Neural cell (in vitro differentiated cells): ENCODE measurements around the gene BMP7. TPM values are rescaled to one million over a fixed set of nuclear protein-coding genes. Genes with fewer than 3 reads are reported as not detected.

Source experiments
- H2AFZ ChIP-seq: fragments of 200-600, 300-800 bp; sonication (generic), shearing (Covaris generic); 2 replicates; pipeline ENCODE4 v1.6.0; 2014; ENCODE audit warnings: low read depth, mild to moderate bottlenecking, antibody characterized with exemption, low read length, moderate library complexity
- H3F3A ChIP-seq: fragments of 200-600 bp; shearing (Covaris generic); 2 replicates; pipeline ENCODE4 v1.6.1; 2016; ENCODE audit warnings: mild to moderate bottlenecking, moderate library complexity, mixed read lengths, antibody characterized with exemption, low read length; ENCODE audit not compliant: insufficient read depth, poor library complexity, severe bottlenecking
- H3K27ac ChIP-seq: fragments of 200-600, 300-800 bp; sonication (generic), shearing (Covaris generic); 2 replicates; pipeline ENCODE4 v1.5.1; 2014; ENCODE audit warnings: mild to moderate bottlenecking, low read length, moderate library complexity
- H3K27me3 ChIP-seq: fragments of 300-800, 200-600 bp; sonication (generic), shearing (Covaris generic); 2 replicates; pipeline ENCODE4 v1.6.0; 2014; ENCODE audit warnings: mild to moderate bottlenecking, low read depth, low read length, moderate library complexity; ENCODE audit not compliant: insufficient read depth
- H3K36me3 ChIP-seq: fragments of 300-800, 200-600 bp; sonication (generic), shearing (Covaris generic); 2 replicates; pipeline ENCODE4 v1.5.1; 2014; ENCODE audit warnings: mild to moderate bottlenecking, antibody characterized with exemption, low read length, moderate library complexity; ENCODE audit not compliant: insufficient read depth
- H3K4me2 ChIP-seq: fragments of 300-800, 200-600 bp; sonication (generic), shearing (Covaris generic); 2 replicates; pipeline ENCODE4 v1.6.0; 2014; ENCODE audit warnings: mild to moderate bottlenecking, low read length
- H3K4me3 ChIP-seq: fragments of 300-800, 200-600 bp; sonication (generic), shearing (Covaris generic); 2 replicates; pipeline ENCODE4 v1.5.1; 2014; ENCODE audit warnings: mild to moderate bottlenecking, low read length, moderate library complexity
- H3K79me2 ChIP-seq: fragments of 200-600 bp; shearing (Covaris generic); replicated peaks from 2 replicates; pipeline ENCODE4 v1.6.0; 2014; ENCODE audit warnings: mild to moderate bottlenecking, low read length, moderate library complexity; ENCODE audit not compliant: insufficient read depth
- H3K9ac ChIP-seq: fragments of 300-800, 200-600 bp; sonication (generic), shearing (Covaris generic); 2 replicates; pipeline ENCODE4 v1.6.1; 2016; ENCODE audit warnings: mild to moderate bottlenecking, low read length, mixed read lengths
- H3K9me2 ChIP-seq: fragments of 200-600 bp; shearing (Covaris generic); 2 replicates; pipeline ENCODE4 v1.6.1; 2016; ENCODE audit warnings: mild to moderate bottlenecking, low read length, mixed read lengths; ENCODE audit not compliant: insufficient read depth
- H3K9me3 ChIP-seq: fragments of 200-600, 300-800 bp; sonication (generic), shearing (Covaris generic); 2 replicates; pipeline ENCODE4 v1.6.1; 2016; ENCODE audit warnings: mild to moderate bottlenecking, mixed run types, low read length, moderate library complexity, mixed read lengths
- H4K20me1 ChIP-seq: fragments of 200-600 bp; shearing (Covaris generic); 2 replicates; pipeline ENCODE4 v1.6.1; 2016; ENCODE audit warnings: mild to moderate bottlenecking, mixed run types; ENCODE audit not compliant: insufficient read depth
- EP300 ChIP-seq: fragments of 450-650 bp; conservative IDR thresholded peaks from 2 replicates; pipeline ENCODE4 v1.6.1; 2014; ENCODE audit warnings: antibody characterized with exemption, mild to moderate bottlenecking, moderate library complexity; ENCODE audit not compliant: poor library complexity, severe bottlenecking
- EZH2 ChIP-seq: fragments of 200-600, 300-800 bp; shearing (Covaris generic), sonication (generic); IDR thresholded peaks from 2 replicates; pipeline ENCODE4 v1.6.1; 2014; ENCODE audit warnings: antibody characterized with exemption, low read length, borderline replicate concordance, mild to moderate bottlenecking; ENCODE audit not compliant: insufficient read depth, poor library complexity, severe bottlenecking
- MXI1 ChIP-seq: fragments of 450-650 bp; conservative IDR thresholded peaks from 2 replicates; pipeline ENCODE4 v1.6.1; 2014; ENCODE audit warnings: antibody characterized with exemption, mild to moderate bottlenecking; ENCODE audit not compliant: poor library complexity, severe bottlenecking
- POLR2AphosphoS5 ChIP-seq: IDR thresholded peaks from 2 replicates; pipeline ENCODE4 v1.6.1; 2012
- RAD21 ChIP-seq: fragments of 450-650 bp; conservative IDR thresholded peaks from 2 replicates; pipeline ENCODE4 v1.6.1; 2014; ENCODE audit warnings: antibody characterized with exemption, mild to moderate bottlenecking, moderate library complexity
- SMC3 ChIP-seq: fragments of 450-650 bp; conservative IDR thresholded peaks from 2 replicates; pipeline ENCODE4 v1.6.1; 2014; ENCODE audit warnings: antibody characterized with exemption, mild to moderate bottlenecking, moderate library complexity; ENCODE audit not compliant: poor library complexity
- TAF1 ChIP-seq: IDR thresholded peaks from 2 replicates; pipeline ENCODE4 v1.6.1; 2012; ENCODE audit warnings: low read depth
- polyA plus RNA-seq: library from polyadenylated mRNA; depleted of rRNA; stranded (reverse); fragments of >200 nt; gene quantifications from 2 replicates; pipeline ENCODE4 v1.2.3, GENCODE V29; 2014
- TF ChIP-seq, protein P1 (sequence below): IDR thresholded peaks from 2 replicates; pipeline ENCODE4 v1.6.1; 2012; ENCODE audit warnings: borderline replicate concordance
- TF ChIP-seq, protein P2 (sequence below): fragments of 450-650 bp; IDR thresholded peaks from 2 replicates; pipeline ENCODE4 v1.5.1; 2014; ENCODE audit warnings: antibody characterized with exemption, mild to moderate bottlenecking, moderate library complexity; ENCODE audit not compliant: poor library complexity, severe bottlenecking

BMP7 gene
- polyA plus RNA-seq, 1 donor from 2014 or later, result 3.6 TPM

GRCh38 chr20:57291694-57292093 is 25.3 kb upstream of the BMP7 start:
- Histone ChIP-seq H3K27ac (no peak overlapping the region), H3K9me3 (no peaks in the 10 kb centered on the region), H3K9ac (no peak overlapping the region), H3K27me3 (peaks cover 6% of the 10 kb centered on the region), H3K4me2 (no peak overlapping the region), H3K79me2 (no peaks in the 10 kb centered on the region), H3F3A (no peaks in the 10 kb centered on the region), H3K4me3 (no peak overlapping the region), H3K36me3 (no peaks in the 10 kb centered on the region), H3K9me2 (no peaks in the 10 kb centered on the region), H4K20me1 (no peaks in the 10 kb centered on the region), H2AFZ (no peak overlapping the region)
- TF ChIP-seq TAF1 (no peak), RAD21 (no peak), EZH2 (no peak), MXI1 (no peak), SMC3 (no peak), EP300 (no peak), POLR2AphosphoS5 (no peak)
- TF ChIP-seq, protein P1, sequence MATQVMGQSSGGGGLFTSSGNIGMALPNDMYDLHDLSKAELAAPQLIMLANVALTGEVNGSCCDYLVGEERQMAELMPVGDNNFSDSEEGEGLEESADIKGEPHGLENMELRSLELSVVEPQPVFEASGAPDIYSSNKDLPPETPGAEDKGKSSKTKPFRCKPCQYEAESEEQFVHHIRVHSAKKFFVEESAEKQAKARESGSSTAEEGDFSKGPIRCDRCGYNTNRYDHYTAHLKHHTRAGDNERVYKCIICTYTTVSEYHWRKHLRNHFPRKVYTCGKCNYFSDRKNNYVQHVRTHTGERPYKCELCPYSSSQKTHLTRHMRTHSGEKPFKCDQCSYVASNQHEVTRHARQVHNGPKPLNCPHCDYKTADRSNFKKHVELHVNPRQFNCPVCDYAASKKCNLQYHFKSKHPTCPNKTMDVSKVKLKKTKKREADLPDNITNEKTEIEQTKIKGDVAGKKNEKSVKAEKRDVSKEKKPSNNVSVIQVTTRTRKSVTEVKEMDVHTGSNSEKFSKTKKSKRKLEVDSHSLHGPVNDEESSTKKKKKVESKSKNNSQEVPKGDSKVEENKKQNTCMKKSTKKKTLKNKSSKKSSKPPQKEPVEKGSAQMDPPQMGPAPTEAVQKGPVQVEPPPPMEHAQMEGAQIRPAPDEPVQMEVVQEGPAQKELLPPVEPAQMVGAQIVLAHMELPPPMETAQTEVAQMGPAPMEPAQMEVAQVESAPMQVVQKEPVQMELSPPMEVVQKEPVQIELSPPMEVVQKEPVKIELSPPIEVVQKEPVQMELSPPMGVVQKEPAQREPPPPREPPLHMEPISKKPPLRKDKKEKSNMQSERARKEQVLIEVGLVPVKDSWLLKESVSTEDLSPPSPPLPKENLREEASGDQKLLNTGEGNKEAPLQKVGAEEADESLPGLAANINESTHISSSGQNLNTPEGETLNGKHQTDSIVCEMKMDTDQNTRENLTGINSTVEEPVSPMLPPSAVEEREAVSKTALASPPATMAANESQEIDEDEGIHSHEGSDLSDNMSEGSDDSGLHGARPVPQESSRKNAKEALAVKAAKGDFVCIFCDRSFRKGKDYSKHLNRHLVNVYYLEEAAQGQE, result no peak
- TF ChIP-seq, protein P2, sequence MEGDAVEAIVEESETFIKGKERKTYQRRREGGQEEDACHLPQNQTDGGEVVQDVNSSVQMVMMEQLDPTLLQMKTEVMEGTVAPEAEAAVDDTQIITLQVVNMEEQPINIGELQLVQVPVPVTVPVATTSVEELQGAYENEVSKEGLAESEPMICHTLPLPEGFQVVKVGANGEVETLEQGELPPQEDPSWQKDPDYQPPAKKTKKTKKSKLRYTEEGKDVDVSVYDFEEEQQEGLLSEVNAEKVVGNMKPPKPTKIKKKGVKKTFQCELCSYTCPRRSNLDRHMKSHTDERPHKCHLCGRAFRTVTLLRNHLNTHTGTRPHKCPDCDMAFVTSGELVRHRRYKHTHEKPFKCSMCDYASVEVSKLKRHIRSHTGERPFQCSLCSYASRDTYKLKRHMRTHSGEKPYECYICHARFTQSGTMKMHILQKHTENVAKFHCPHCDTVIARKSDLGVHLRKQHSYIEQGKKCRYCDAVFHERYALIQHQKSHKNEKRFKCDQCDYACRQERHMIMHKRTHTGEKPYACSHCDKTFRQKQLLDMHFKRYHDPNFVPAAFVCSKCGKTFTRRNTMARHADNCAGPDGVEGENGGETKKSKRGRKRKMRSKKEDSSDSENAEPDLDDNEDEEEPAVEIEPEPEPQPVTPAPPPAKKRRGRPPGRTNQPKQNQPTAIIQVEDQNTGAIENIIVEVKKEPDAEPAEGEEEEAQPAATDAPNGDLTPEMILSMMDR, result no peak

GRCh38 chr20:57291003-57291402 is 24.6 kb upstream of the BMP7 start:
- Histone ChIP-seq H3K27ac (no peak overlapping the region), H4K20me1 (no peaks in the 10 kb centered on the region)
- no peak for TF ChIP-seq SMC3
- TF ChIP-seq, protein P1, result no peak
- no peak for TF ChIP-seq EZH2
- TF ChIP-seq POLR2AphosphoS5, result no peak
- TF ChIP-seq TAF1, result no peak
- no peak for TF ChIP-seq EP300
- TF ChIP-seq MXI1, result no peak
- TF ChIP-seq RAD21, result no peak
- TF ChIP-seq, protein P2, result no peak

More at GRCh38 chr20:57291003-57291402, 24.6 kb upstream of the BMP7 start:
- Histone ChIP-seq H3K79me2 (no peaks in the 10 kb centered on the region), H3K9me2 (no peaks in the 10 kb centered on the region), H3F3A (no peaks in the 10 kb centered on the region), H3K4me2 (no peak overlapping the region), H3K4me3 (no peak overlapping the region), H3K27me3 (peaks cover 6% of the 10 kb centered on the region), H3K9ac (no peak overlapping the region), H3K9me3 (no peaks in the 10 kb centered on the region), H3K36me3 (no peaks in the 10 kb centered on the region), H2AFZ (no peak overlapping the region)
